ENCODE results near the gene ATP5MC2. TPM values are rescaled to one million over a fixed set of nuclear protein-coding genes. Genes with fewer than 3 reads are reported as not detected.
"Not testable (repeated sequence)": the region's sequence is repeated elsewhere in the genome, so short reads cannot be mapped to it uniquely, and the experiment has no call there.

ATP5MC2 gene
- total RNA-seq, 1 donor from 2014 or later, result 313 TPM

DNA sequence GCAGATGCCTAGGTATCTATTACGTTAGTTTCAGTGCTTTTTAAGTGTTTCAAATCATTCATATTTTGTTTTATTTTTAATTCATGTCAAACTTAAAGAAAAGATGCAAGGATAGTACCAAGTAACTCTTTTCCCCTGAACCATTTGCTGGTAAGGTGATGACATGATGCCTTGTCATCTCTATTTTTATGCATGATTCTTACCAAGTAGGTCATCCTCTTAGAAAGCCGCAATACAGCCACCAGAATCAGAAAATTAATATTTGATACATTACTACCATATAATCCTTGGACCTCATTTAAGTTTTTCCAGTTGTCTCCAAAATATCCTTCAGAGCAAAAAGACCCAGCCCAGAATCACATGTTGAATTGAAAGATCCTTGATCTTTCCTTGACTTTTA is 22.3 kb downstream of the ATP5MC2 start:
- no peak for DNase-seq (ENCODE audit: low read depth)
- no peak overlapping the region for H3K4me3 ChIP-seq (ENCODE audit: low read depth, low read length)
- no peak for TF ChIP-seq CTCF (conservative IDR thresholded peaks at IDR 0.05; ENCODE audit: low read depth, low read length)

DNA sequence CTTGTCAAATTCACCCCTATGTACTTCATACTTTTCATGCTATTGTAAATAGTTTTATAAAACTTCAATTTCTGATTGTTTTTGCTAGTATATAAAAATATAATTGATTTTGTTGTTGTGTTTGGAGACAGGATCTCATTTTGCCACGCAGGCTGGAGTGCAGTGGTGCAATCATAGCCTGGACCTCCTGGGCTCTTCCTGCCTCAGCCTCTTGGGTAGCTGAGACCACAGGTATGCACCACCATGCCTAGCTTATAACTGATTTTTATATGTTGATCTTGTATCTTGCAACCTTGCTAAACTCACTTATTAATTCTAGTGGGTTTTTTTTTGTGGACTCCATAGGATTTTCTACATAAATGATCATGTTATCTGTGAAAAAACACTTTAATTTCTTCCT is 23.5 kb downstream of the ATP5MC2 start:
- TF ChIP-seq CTCF (conservative IDR thresholded peaks at IDR 0.05; ENCODE audit: low read depth, low read length), result no peak
- H3K4me3 ChIP-seq (ENCODE audit: low read depth, low read length), result no peak overlapping the region
- no peak for DNase-seq (ENCODE audit: low read depth)

GRCh38 chr12:53651737-53652136 is 24.1 kb downstream of the ATP5MC2 start:
- DNase-seq (ENCODE audit: low read depth), result no peak
- no peak for TF ChIP-seq CTCF (conservative IDR thresholded peaks at IDR 0.05; ENCODE audit: low read depth, low read length)
- H3K4me3 ChIP-seq (ENCODE audit: low read depth, low read length), result no peak overlapping the region

DNA sequence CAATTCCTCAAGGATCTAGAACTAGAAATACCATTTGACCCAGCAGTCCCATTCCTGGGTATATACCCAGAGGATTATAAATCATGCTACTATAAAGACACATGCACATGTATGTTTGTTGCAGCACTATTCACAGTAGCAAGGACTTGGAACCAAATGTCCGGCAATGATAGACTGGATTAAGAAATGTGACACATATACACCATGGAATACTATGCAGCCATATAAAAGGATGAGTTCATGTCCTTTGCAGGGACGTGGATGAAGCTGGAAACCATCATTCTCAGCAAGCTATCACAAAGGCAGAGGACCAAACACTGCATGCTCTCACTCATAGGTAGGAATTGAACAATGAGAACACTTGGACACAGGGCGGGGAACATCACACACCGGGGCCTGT is 29.6 kb downstream of the ATP5MC2 start:
- DNase-seq (ENCODE audit: low read depth), result not testable (repeated sequence)

DNA sequence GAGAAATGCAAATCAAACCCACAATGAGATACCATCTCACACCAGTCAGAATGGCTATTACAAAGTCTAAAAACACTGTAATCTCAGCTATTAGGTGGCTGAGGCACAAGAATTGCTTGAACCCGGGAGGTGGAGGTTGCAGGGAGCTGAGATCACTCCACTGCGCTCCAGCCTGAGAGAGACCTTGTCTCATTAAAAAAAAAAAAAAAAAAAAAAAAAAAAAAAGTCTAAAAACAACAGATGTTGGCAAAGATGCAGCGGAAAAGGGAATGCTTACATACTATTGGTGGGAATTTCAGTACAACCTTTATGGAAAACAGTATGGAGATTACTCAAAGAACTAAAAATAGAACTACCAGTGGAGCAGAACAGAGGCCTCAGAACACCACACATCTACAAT is 30.7 kb downstream of the ATP5MC2 start:
- TF ChIP-seq CTCF (conservative IDR thresholded peaks at IDR 0.05; ENCODE audit: low read depth, low read length), result no peak
- no peak overlapping the region for H3K4me3 ChIP-seq (ENCODE audit: low read depth, low read length)
- no peak for DNase-seq (ENCODE audit: low read depth)

More for the DNA sequence above, 29.6 kb downstream of the ATP5MC2 start:
- not testable (repeated sequence) for H3K4me3 ChIP-seq (ENCODE audit: low read depth, low read length)

GRCh38 chr12:53644133-53644532 is 31.8 kb downstream of the ATP5MC2 start:
- no peak for TF ChIP-seq CTCF (conservative IDR thresholded peaks at IDR 0.05; ENCODE audit: low read depth, low read length)
- DNase-seq (ENCODE audit: low read depth), result no peak

DNA sequence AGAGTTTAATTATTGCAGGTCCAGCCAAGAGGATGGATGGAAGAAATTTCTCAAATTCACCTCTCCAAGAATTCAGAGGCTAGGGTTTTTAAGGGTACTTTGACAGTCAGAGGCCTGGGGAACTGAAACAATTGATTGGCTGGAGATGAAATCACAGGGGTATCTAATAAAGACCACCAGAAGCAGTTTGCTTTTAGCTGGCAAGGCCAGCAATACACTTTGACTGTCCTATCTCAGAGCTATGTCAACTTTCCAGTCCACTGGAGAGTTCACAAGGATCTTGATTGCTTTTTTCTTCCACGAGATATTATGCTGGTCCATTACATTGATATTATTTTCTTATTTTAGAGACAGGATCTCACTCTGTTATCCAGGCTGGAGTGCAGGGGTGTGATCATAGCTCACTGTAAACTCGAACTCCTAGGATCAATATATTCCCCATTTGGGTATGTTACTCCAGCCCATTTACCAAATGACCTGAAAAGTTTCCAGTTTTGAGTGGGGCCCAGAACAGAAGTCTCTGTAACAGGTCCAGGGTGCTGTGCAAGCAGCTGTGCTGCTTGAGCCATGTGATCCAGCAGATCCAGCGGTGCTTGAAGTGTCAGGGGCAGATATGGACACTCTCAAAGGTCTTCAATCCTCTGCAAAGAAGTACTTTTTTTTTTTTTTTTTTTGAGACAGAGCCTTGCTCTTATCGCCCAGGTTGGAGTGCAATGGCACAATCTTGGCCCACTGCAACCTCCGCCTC is 32.5 kb downstream of the ATP5MC2 start:
- TF ChIP-seq CTCF (conservative IDR thresholded peaks at IDR 0.05; ENCODE audit: low read depth, low read length), result no peak
- DNase-seq (ENCODE audit: low read depth), result no peak
- no peak overlapping the region for H3K4me3 ChIP-seq (ENCODE audit: low read depth, low read length)

More at GRCh38 chr12:53644133-53644532, 31.8 kb downstream of the ATP5MC2 start:
- H3K4me3 ChIP-seq (ENCODE audit: low read depth, low read length), result no peak overlapping the region
